Activated naive CD4-positive, alpha-beta T cell (primary cell): ENCODE data around the gene SPIRE2.
"Not testable (repeated sequence)": the region's sequence is repeated elsewhere in the genome, so short reads cannot be mapped to it uniquely, and the experiment has no call there.

Experiments
- DNase-seq, 4 experiments: peaks; one replicate each; lab custom pipeline; 2025; lab: John Stamatoyannopoulos, UW

Gene SPIRE2

DNA sequence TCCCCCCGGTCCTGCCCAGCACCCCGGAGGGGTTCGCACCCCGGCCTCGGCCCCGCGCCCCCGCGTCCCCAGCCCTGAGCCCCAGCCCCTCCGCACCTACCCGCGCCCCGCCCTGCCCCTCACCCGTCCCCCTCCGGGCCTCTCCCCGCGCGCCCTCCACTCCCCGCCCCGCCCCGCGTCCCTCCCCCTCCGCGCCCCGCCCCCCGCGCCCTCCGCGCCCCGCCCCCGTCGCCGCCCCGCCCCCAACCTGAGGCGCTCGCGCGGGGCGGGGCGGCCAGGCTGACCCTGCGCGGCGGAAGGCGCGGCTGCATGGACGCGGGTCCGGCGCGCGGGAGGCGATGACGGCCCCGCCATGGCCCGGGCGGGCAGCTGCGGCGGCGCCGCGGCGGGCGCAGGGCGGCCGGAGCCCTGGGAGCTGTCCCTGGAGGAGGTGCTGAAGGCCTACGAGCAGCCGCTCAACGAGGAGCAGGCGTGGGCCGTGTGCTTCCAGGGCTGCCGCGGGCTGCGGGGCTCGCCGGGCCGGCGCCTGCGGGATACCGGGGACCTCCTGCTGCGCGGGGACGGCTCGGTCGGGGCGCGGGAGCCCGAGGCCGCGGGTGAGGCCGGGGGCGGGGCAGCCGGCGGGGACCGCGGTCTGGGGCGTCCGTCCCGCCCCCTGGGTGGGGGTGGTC lies at the start of gene SPIRE2:
Gene SPIRE2 (plus strand): TSS at position 277 of the 671 bp plus-strand sequence. CDS start 76 bp downstream, at position 353.
- DNase-seq: peak; percentile 14 to 64 (median 28)

DNA sequence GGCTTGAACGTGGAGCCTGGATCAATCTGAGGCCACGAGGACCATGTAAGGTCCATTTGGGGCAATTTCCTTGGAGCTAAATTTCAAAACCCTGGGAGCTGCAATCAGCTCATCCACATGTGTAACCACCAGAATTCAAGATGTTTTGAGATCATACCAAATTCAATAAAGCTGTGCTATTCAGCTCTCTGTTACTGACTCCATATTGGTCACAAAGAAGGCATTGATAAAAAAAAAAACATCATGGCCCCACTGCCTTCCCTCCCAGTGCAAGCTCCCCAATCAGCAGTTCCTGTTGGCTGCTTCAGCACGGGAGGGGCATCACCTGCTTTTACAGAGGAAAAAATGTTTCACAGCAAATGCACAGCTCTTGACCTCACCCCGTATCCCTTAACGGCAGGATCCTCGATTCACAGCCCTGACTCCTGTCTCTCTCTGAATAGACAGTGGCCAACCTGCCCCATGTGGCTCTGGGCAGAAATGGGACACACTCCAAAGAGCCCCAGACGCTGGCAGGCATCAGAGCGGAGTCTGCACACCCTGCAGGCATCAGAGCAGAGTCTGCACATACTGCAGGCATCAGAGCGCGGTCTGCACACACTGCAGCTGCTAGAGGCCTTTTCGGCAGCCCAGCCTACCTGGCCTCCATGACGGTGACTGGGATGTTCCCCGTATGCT lies 48.9 kb upstream of the SPIRE2 start:
- no peak for DNase-seq

DNA sequence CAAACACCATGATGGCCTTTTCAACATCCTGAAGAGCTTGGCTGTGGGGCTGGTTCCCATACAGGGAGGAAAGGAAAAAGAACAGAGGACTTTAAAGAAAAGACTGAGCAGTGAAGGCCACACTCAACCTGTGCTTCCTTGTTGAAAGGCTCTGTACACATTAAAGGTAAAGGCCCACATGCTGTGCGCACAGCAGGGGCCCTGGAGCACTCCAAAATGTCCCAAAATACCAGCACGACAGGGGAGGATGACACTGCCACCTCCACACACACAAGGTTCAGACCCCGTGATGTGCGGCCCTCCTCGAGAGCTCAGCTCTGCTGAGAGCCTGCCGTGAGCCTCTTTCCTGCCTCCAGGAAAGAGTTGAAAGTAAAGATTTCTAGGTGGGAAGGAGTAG lies 48.4 kb upstream of the SPIRE2 start:
- no peak for DNase-seq

DNA sequence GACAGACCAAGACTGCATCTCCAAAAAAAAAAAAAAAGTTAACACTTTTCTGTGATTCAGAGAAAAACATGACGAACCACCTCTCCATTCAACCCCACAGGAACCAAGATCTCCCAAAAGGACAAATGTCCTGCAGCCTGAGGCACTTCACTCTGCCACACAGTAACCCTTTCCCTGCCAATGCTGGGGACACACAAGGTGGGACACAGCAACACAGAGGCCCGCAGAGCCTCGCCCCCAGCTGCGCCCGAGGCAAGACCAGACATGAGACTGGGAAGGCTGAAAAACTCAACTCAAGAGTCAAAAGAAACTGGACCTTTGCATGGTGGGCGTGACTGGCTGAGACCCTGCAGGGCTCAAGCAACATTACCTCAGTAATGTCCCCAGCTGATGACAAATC lies 45.8 kb upstream of the SPIRE2 start:
- DNase-seq: no peak

GRCh38 chr16:89783952-89784351 lies 44.3 kb upstream of the SPIRE2 start:
- not testable (repeated sequence) for DNase-seq

- no peak for DNase-seq
Measured at GRCh38 chr16:89784406-89784805, 43.9 kb upstream of the SPIRE2 start.

DNA sequence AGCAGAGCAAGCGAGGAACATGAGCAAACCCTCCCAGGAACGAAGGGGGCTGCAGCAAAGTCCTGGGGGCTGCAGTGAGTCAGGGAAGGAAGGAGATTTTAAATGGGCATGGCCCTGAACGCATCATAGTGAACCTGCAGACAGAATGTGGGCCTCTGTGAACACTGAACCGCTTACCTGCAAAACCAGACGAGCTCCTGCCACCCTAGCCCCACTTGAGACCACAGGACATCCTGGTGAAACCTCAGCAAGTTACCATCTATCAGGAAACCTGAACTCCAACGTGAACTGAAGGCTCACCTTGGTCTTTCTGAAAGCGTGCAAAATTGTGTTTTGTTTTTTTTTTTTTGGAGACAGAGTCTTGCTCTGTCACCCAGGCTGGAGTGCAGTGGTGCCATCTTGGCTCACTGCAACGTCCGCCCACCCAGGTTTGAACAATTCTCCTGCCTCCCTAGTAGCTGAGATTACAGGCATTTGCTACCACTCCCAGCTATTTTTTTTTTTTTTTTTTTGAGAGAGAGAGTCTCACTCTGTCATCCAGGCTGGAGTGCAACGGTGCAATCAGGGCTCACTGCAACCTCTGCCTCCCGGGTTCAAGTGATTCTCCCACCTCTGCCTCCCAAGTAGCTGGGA lies 42.6 kb upstream of the SPIRE2 start:
- DNase-seq: peak in 1 of 4 experiments; percentile 12

DNA sequence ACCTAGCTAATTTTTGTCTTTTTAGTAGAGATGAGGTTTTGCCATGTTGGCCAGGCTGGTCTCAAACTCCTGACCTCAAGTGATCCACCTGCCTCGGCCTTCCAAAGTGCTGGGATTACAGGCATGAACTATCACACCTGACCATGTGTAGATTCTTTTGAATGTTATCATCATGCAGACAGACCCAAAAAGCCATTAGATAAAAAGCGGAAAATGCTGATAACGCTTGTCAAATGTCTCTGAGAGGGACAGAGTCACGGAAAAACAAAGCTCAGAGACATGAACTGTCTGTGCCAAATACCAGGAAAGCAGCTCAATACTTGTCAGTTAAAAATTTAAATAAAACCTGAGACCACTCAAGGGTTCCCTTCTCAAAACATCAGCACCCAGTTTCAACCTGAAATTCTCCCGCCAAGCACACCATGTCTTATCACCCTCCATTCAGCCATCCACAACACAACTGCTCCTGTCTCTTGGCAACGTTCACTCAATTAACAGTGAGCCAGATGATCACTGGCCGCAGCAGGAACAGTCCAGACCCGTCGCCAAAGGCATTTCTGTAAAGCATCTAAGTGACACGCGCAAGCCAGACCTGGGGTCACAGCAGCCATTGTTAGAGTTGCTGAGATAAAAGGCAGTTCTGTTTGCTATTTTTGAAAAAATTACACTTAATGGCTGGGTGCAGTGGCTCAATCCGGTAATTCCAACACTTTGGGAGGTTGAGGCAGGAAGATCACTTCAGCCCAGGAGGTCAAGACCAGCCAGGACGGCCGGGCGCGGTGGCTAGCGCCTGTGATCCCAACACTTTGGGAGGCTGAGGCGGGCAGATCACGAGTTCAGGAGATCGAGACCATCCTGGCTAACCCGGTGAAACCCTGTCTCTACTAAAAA lies 41.6 kb upstream of the SPIRE2 start:
- DNase-seq: no peak

GRCh38 chr16:89787365-89787805 lies 40.9 kb upstream of the SPIRE2 start:
- DNase-seq: no peak

DNA sequence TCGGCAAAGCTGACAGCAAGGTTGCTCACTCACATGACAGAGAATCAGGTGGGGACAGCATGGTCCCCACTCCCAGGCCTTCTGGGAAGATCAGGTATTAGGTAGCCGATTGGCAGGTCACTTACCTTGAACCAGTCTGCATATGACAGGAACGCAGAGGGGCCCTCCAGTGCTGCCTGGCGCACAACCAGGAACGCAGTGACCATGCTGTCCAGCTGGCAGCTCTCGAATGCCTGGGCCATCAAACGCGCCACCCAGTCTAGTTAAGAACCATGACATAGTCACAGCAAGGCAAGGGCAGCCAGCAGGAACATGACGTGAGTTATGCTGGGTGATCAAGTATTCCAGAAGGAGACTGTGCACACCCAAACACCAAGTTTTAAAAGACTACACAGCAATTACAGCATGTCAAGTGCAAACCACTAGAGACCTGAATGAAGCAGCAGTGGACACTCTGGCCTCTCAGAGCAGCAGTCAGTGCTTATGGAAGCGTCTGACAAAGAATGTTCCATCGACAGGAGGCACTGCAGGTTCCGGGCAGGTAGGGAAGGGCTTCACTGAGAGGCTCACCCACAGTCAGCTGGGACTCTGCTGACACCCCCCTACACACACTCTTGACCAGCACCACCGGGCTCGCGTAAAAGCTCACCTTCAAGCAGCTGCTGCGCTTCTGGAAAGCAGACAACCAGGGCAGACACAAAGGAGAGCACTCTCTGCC lies 36.8 kb upstream of the SPIRE2 start:
- no peak for DNase-seq

- DNase-seq: peak in 3 of 4 experiments; percentile 5 to 54 (median 28)
Measured at GRCh38 chr16:89793092-89793491, 35.2 kb upstream of the SPIRE2 start.

DNA sequence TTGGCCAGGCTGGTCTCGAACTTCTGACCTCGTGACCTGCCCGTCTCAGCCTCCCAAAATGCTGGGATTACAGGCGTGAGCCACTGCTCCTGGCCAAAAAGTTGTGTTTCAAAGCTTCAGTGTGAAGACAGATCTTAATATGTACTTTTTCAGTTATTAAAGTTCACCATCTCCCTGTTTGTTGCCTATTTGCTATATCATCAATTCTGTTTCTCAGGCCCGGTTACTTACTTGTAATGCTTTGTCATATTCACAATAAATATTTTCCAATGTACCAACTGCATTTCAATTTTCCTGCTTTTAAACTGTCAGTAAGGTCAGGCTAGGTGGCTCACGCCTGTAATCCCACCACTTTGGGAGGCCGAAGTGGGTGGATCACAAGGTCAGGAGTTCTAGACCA lies 34.3 kb upstream of the SPIRE2 start:
- no peak for DNase-seq

DNA sequence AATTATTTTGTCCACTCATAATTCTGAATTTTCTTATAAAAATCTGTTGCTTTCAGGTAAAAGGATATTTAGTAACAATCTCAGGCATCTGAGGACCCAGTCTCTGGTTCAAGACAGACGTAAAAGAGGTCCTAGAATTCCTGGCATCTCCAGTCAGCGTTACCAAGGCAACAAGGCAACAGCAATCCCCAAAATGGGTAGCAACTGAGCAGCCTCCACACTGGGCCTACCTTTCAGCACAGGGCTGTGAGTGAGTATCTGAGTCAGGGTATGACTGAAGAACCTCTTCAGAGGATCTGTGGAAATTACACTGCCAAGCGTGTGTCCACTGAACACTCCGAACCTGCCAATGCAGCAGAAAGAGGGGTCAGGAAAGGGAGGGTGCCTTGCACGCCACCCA lies 32.6 kb upstream of the SPIRE2 start:
- no peak for DNase-seq

DNA sequence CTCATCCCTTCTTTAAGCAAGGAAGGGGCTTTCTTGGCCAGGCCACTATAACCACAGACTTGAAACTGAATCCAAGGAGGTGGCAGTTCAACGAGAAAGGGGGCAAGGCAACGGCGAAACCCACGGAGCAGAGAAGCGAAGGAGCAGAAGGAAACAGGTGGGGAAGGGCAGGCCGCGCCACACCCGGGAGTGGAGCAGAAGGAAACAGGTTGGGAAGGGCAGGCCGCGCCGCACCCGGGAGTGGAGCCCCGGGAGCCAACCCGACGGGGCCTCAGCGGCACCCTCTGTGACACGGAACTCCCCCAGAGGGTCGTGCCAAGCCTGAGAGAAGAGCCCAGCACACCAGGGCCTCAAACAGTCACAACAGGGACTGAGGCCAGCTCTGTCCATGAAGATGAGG lies 32.2 kb upstream of the SPIRE2 start:
- no peak for DNase-seq

GRCh38 chr16:89798126-89798525 lies 30.1 kb upstream of the SPIRE2 start:
- DNase-seq: no peak

DNA sequence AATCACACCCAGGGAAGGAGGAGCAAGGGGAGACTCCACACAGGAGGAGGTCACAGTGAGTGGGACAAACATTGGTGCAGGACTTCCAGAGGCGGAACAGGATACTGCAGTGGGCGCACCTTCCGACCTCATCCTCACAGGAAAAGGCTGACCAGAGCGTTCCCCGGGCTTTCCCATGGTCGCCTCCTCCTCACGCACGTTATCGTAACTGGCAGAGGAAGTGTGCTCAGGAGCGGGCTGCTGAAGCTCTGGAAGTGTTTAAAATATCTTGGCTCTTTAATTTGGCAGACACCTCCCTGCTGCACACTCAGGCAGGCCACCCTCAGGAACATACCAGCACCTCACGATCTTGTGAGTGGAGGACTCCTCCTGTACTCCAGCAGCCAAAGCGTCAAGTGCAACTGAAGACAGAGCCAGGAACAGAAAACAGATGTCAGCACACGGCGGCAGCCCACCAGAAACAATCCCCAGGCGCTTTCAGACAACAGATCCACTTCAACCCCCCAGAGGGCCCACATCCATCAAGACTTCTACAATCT lies 29.4 kb upstream of the SPIRE2 start:
- no peak for DNase-seq

DNA sequence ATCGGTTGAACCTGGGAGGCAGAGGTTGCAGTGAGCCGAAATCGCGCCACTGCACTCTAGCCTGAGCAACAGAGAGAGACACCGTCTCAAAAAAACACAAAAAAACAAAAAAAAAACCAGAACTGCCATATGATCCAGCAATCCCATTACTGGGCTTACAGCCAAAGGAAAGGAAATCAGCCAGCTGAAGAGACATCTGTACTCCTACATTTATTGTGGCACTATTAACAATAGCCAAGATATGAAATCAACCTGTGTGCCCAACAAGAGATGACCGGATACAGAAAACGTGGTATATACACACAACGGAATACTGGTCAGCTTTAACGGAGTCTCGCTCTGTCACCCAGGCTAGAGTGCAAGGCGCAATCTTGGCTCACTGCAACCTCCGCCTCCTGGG lies 26.5 kb upstream of the SPIRE2 start:
- DNase-seq: no peak

DNA sequence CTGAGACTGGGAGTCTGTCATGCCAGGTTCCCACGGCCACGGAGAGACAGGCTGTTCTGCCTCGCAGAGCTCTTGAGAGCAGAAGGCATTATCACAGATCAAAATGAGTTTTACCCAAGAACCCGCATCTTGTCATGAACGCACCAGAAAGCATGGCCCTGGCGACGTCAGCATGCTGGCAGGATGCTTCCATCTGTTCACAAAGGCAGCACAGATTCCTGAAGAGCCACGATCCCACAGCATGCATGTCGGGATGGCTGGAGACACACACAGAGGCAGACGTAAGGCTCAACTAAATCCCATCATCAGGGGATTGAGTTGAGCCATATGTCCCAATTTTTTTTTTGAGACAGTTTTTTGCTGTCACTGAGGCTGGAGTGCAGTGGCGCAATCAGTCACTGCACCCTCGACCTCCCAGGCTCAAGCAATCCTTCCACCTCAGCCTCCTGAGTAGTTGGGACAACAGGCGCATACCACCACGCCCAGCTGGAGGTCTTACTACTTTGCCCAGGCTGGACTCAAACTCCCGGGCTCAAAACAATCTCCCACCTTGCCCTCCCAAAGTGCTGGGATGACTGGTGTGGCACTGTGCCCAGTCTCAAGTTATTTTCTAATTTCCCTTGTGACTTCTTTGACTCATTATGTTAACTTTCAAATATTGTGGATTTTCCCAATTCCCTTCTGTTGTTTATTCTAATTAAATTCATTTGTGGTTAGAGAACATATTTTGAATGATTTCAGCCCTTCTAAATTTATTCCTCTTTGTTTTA lies 23.0 kb upstream of the SPIRE2 start:
- no peak for DNase-seq

GRCh38 chr16:89806589-89807193 lies 21.6 kb upstream of the SPIRE2 start:
- not testable (repeated sequence) for DNase-seq

DNA sequence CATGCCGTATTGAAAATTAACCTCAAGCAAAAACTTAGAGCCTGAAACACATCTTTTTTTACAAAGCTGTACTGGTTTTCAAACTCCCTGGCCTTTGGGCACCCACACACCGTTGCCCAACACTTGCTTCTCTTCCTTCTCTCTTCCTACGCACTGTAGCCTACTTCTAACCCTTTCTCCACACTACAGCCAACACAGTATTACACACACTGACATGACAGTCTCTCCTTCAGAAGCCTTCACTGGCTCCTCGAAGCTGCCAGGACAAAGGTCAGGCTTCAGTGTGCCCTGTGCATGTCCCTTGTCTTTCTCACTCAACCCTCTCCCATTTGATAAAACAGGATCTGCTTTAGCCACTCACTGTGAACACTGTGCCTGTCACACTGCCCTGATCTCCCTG lies 19.8 kb upstream of the SPIRE2 start:
- no peak for DNase-seq
